SK-N-SH treated with all-trans-retinoic acid at 6 μM for 48 hours (cell line): ENCODE data around the gene PRKG1.

Experiments used
- ATAC-seq: fragments of 200-7000 bp; cut with Tn5 transposase; 3 replicates; pipeline ENCODE4 v1.9.1; 2020; ENCODE audit warnings: mild to moderate bottlenecking, moderate library complexity
- BACH2 ChIP-seq: fragments of 250-450 bp; sonication (Bioruptor Pico); IDR thresholded peaks from 2 replicates; pipeline ENCODE4 v1.9.0; 2021; ENCODE audit warnings: mild to moderate bottlenecking, borderline replicate concordance
- CREB5 ChIP-seq: fragments of 250-450 bp; sonication (Bioruptor Pico); IDR thresholded peaks from 2 replicates; pipeline ENCODE4 v1.5.1; 2020; ENCODE audit warnings: low read depth, mild to moderate bottlenecking, moderate library complexity
- CSRNP3 ChIP-seq: fragments of 250-450 bp; sonication (Bioruptor Pico); IDR thresholded peaks from 2 replicates; pipeline ENCODE4 v1.5.1; 2021; ENCODE audit warnings: mild to moderate bottlenecking, moderate library complexity
- ESRRG ChIP-seq: fragments of 250-450 bp; sonication (Bioruptor Pico); IDR thresholded peaks from 2 replicates; pipeline ENCODE4 v1.6.1; 2021; ENCODE audit warnings: mild to moderate bottlenecking
- GLIS3 ChIP-seq: fragments of 250-450 bp; sonication (Bioruptor Pico); IDR thresholded peaks from 2 replicates; pipeline ENCODE4 v1.5.0; 2020; ENCODE audit warnings: mild to moderate bottlenecking, moderate library complexity
- ISL1 ChIP-seq: fragments of 250-450 bp; sonication (Bioruptor Pico); IDR thresholded peaks from 2 replicates; pipeline ENCODE4 v2.1.2; 2022; ENCODE audit warnings: mild to moderate bottlenecking, moderate library complexity
- OSR1 ChIP-seq: fragments of 250-450 bp; sonication (Bioruptor Pico); IDR thresholded peaks from 2 replicates; pipeline ENCODE4 v1.8.0; 2022; ENCODE audit warnings: moderate library complexity, mild to moderate bottlenecking, inconsistent platforms
- PATZ1 ChIP-seq: fragments of 250-450 bp; sonication (Bioruptor Pico); IDR thresholded peaks from 2 replicates; pipeline ENCODE4 v1.8.0; 2020; ENCODE audit warnings: mild to moderate bottlenecking, moderate library complexity, borderline replicate concordance
- POU6F1 ChIP-seq: fragments of 250-450 bp; sonication (Bioruptor Pico); IDR thresholded peaks from 2 replicates; pipeline ENCODE4 v1.8.0; 2021; ENCODE audit warnings: low read depth, mild to moderate bottlenecking, moderate library complexity, borderline replicate concordance
- PPARA ChIP-seq: fragments of 250-450 bp; sonication (Bioruptor Pico); IDR thresholded peaks from 2 replicates; pipeline ENCODE4 v1.5.0; 2020; ENCODE audit warnings: mild to moderate bottlenecking, borderline replicate concordance
- SNAI2 ChIP-seq: fragments of 250-450 bp; sonication (Bioruptor Pico); IDR thresholded peaks from 2 replicates; pipeline ENCODE4 v1.5.0; 2020; ENCODE audit warnings: mild to moderate bottlenecking, moderate library complexity
- TCF4 ChIP-seq: fragments of 250-450 bp; sonication (Bioruptor Pico); IDR thresholded peaks from 2 replicates; pipeline ENCODE4 v1.8.0; 2021; ENCODE audit warnings: mild to moderate bottlenecking, moderate library complexity, borderline replicate concordance
- TSHZ2 ChIP-seq: fragments of 250-450 bp; sonication (Bioruptor Pico); IDR thresholded peaks from 2 replicates; pipeline ENCODE4 v1.5.0; 2020; ENCODE audit warnings: mild to moderate bottlenecking, moderate library complexity
- ZC3H10 ChIP-seq: fragments of 250-450 bp; sonication (Bioruptor Pico); IDR thresholded peaks from 2 replicates; pipeline ENCODE4 v1.5.1; 2021; ENCODE audit warnings: mild to moderate bottlenecking, moderate library complexity
- ZFP3 ChIP-seq: fragments of 250-450 bp; sonication (Bioruptor Pico); IDR thresholded peaks from 2 replicates; pipeline ENCODE4 v1.5.0; 2020; ENCODE audit warnings: mild to moderate bottlenecking, moderate library complexity
- ZFP30 ChIP-seq: fragments of 450-650 bp; formaldehyde crosslinking; IDR thresholded peaks from 2 replicates; pipeline ENCODE4 v1.5.0; 2022; ENCODE audit warnings: mild to moderate bottlenecking, moderate library complexity
- ZNF565 ChIP-seq: fragments of 450-650 bp; formaldehyde crosslinking; conservative IDR thresholded peaks from 2 replicates; pipeline ENCODE4 v1.5.0; 2020; ENCODE audit warnings: low read depth, mild to moderate bottlenecking, moderate library complexity
- ZNF8 ChIP-seq: fragments of 450-650 bp; formaldehyde crosslinking; IDR thresholded peaks from 2 replicates; pipeline ENCODE4 v1.5.0; 2020; ENCODE audit warnings: mild to moderate bottlenecking, moderate library complexity

PRKG1 gene

GRCh38 chr10:52121688-52122087 is 1047.4 kb downstream of the PRKG1 start:
- no peak for TF ChIP-seq ZNF565 (CRISPR knock-in tag)
- TF ChIP-seq OSR1 (CRISPR knock-in tag), result no peak
- no peak for TF ChIP-seq TSHZ2 (CRISPR knock-in tag)
- TF ChIP-seq ESRRG (CRISPR knock-in tag), result no peak
- TF ChIP-seq, all 23 proteins: peak for 0
- no peak for ATAC-seq

- ATAC-seq, result no peak
- TF ChIP-seq GLIS3 (CRISPR knock-in tag) (no peak), BACH2 (CRISPR knock-in tag) (no peak), PATZ1 (CRISPR knock-in tag) (no peak), CSRNP3 (CRISPR knock-in tag) (no peak), TSHZ2 (CRISPR knock-in tag) (no peak), CREB5 (CRISPR knock-in tag) (no peak), TCF4 (no peak)
- TF ChIP-seq, all 23 proteins: peak for 0
These were observed 1053.9 kb downstream of the PRKG1 start for GRCh38 chr10:52128056-52128683.

- no peak for ATAC-seq
- TF ChIP-seq ISL1 (CRISPR knock-in tag) (no peak), CREB5 (CRISPR knock-in tag) (no peak), ZNF565 (CRISPR knock-in tag) (no peak), CSRNP3 (CRISPR knock-in tag) (no peak), POU6F1 (CRISPR knock-in tag) (no peak), PPARA (CRISPR knock-in tag) (no peak), SNAI2 (no peak), ZNF8 (no peak), ZFP3 (CRISPR knock-in tag) (no peak), ZC3H10 (CRISPR knock-in tag) (no peak), ZFP30 (no peak)
These were observed 1055.3 kb downstream of the PRKG1 start for GRCh38 chr10:52129410-52130178.
